Keratinocyte (primary cell): ENCODE results near the gene PREP. TPM values are rescaled to one million over a fixed set of nuclear protein-coding genes. Genes with fewer than 3 reads are reported as not detected.
A peak's percentile ranks its signal among the peaks of the same experiment; 100 is the strongest.

Experiments
- DNase-seq: peaks from one replicate; pipeline ENCODE4 v3.0.0-alpha.2; 2011; ENCODE audit warnings: low read depth, missing footprints, low spot score
- FAIRE-seq: peaks from 2 replicates; lab custom pipeline; 2011; peaks lifted over from hg19 to GRCh38; lab: Jason Lieb, UNC
- H2AFZ ChIP-seq: 2 replicates; pipeline ENCODE4 v1.6.0; 2012; ENCODE audit warnings: low read length, control low read depth, inconsistent platforms; ENCODE audit not compliant: control insufficient read depth
- H3K27ac ChIP-seq: 2 replicates; pipeline ENCODE4 v1.5.1; 2011; ENCODE audit warnings: low read length; ENCODE audit not compliant: control insufficient read depth, insufficient read depth
- H3K27me3 ChIP-seq: 3 replicates; pipeline ENCODE4 v1.6.0; 2011; ENCODE audit warnings: low read length; ENCODE audit not compliant: control insufficient read depth, insufficient read depth; ENCODE audit errors: extremely low read depth
- H3K36me3 ChIP-seq, 2 experiments: 2 replicates in 1 of 2; 3 replicates in 1 of 2; pipeline ENCODE4 v1.5.1; 2011; ENCODE audit warnings: low read length in 2 of 2, mild to moderate bottlenecking in 1 of 2; ENCODE audit not compliant: control insufficient read depth in 2 of 2, insufficient read depth in 2 of 2; ENCODE audit errors: extremely low read depth in 1 of 2
- H3K4me1 ChIP-seq: 3 replicates; pipeline ENCODE4 v1.5.1; 2011; ENCODE audit warnings: low read length; ENCODE audit not compliant: control insufficient read depth, insufficient read depth; ENCODE audit errors: extremely low read depth
- H3K4me2 ChIP-seq: 3 replicates; pipeline ENCODE4 v1.6.0; 2011; ENCODE audit warnings: low read depth, low read length; ENCODE audit not compliant: control insufficient read depth, insufficient read depth; ENCODE audit errors: extremely low read depth
- H3K4me3 ChIP-seq, 3 experiments: fragments of 200-600 bp in 1 of 3; sonication (generic) in 1 of 3; 2 replicates in 2 of 3; 3 replicates in 1 of 3; pipeline ENCODE4 v1.5.1; 2011 to 2016; ENCODE audit warnings: low read length in 3 of 3, mild to moderate bottlenecking in 3 of 3, control low read depth in 2 of 3, inconsistent platforms in 1 of 3, low read depth in 1 of 3, mixed read lengths in 1 of 3, mixed run types in 1 of 3, moderate library complexity in 1 of 3; ENCODE audit not compliant: control insufficient read depth in 2 of 3, insufficient read depth in 2 of 3; ENCODE audit errors: extremely low read depth in 1 of 3
- H3K79me2 ChIP-seq: 2 replicates; pipeline ENCODE4 v1.6.0; 2012; ENCODE audit warnings: low read length; ENCODE audit not compliant: control insufficient read depth, insufficient read depth
- H3K9ac ChIP-seq: 3 replicates; pipeline ENCODE4 v1.6.0; 2011; ENCODE audit warnings: low read length; ENCODE audit not compliant: control insufficient read depth, insufficient read depth; ENCODE audit errors: extremely low read depth
- H3K9me1 ChIP-seq: 3 replicates; pipeline ENCODE4 v1.6.0; 2011; ENCODE audit warnings: low read length; ENCODE audit not compliant: control insufficient read depth, insufficient read depth; ENCODE audit errors: extremely low read depth
- H3K9me3 ChIP-seq: 2 replicates; pipeline ENCODE4 v1.5.1; 2012; ENCODE audit warnings: low read depth, low read length; ENCODE audit not compliant: control insufficient read depth
- H4K20me1 ChIP-seq: 3 replicates; pipeline ENCODE4 v1.6.0; 2011; ENCODE audit warnings: low read length; ENCODE audit not compliant: control insufficient read depth, insufficient read depth; ENCODE audit errors: extremely low read depth
- EZH2 ChIP-seq: IDR thresholded peaks from one replicate; pipeline ENCODE4 v1.6.1; 2012; ENCODE audit warnings: inconsistent platforms, mild to moderate bottlenecking, low read length, moderate library complexity
- dilution Hi-C: fragments of 300-500 bp; cut with MboI; formaldehyde crosslinking; loops from one replicate; pipeline ENCODE4 v1.7.0; 2020; ENCODE audit warnings: low sequenced_read_pairs; ENCODE audit not compliant: extremely low pct_ligation_motif_present
- polyA plus RNA-seq, 5 experiments: library from polyadenylated mRNA; depleted of rRNA in 3 of 5; stranded (reverse) in 3 of 5; stranded (forward) in 1 of 5; unstranded in 1 of 5; fragments of >200 nt; gene quantifications; 1 replicate in 1 of 5; 2 replicates in 3 of 5; 3 replicates in 1 of 5; pipeline versions ENCODE4 v1.2.1 to v1.2.3, GENCODE V29; 2011 to 2012; ENCODE audit warnings: missing spikeins in 2 of 5, low read depth in 1 of 5, low replicate concordance in 1 of 5
- TF ChIP-seq, protein P1 (sequence below), 3 experiments: IDR thresholded peaks in 1 of 3; conservative IDR thresholded peaks in 1 of 3; optimal IDR thresholded peaks in 1 of 3; 2 replicates in 2 of 3; 3 replicates in 1 of 3; pipeline versions ENCODE3 to v1.5.1; 2011; ENCODE audit warnings: low read length in 3 of 3, mild to moderate bottlenecking in 3 of 3, moderate library complexity in 2 of 3, control low read depth in 1 of 3, inconsistent platforms in 1 of 3; ENCODE audit not compliant: insufficient read depth in 2 of 3; ENCODE audit errors: extremely low read depth in 1 of 3

The PREP gene
- polyA plus RNA-seq, 1 donor (not counting 4 experiments of a cell fraction or from before 2014, with no cell fraction given) = 48.3 TPM

DNA sequence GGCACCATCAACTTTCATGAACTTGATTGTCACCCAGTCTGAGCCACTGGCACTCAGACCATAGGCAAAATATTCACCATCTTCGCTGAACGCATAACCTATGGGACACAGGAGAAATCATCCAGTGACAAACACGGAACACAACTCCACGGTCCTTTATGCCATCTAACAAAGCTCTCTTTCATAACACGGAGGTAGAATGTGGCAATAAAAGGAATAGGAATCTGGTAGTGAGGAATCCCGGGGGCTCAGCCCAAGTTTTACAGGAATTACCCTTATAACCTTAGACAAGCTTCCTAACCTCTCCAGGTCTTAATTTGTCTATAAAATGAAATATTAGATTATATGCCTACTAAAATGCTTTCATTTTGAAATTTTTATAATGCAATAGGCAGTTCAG lies 29.4 kb downstream of the PREP start:
- Histone ChIP-seq H3K79me2 (peaks cover 17% of the 10 kb centered on the region), H3K27me3 (no peaks in the 10 kb centered on the region), H3K27ac (peak overlapping the region; percentile 89), H4K20me1 (no peaks in the 10 kb centered on the region), H2AFZ (no peak overlapping the region), H3K4me2 (peak overlapping the region; percentile 61), H3K9ac (peak overlapping the region; percentile 35), H3K4me3 (peak overlapping the region in 2 of 3 experiments; percentile 3 to 28), H3K36me3 (peaks cover 2 to 16% of the 10 kb centered on the region in 2 experiments), H3K9me3 (no peaks in the 10 kb centered on the region), H3K4me1 (peaks cover 32% of the 10 kb centered on the region), H3K9me1 (no peaks in the 10 kb centered on the region)
- dilution Hi-C loops = no loop called here
- no peak for TF ChIP-seq EZH2
- TF ChIP-seq, protein P1, sequence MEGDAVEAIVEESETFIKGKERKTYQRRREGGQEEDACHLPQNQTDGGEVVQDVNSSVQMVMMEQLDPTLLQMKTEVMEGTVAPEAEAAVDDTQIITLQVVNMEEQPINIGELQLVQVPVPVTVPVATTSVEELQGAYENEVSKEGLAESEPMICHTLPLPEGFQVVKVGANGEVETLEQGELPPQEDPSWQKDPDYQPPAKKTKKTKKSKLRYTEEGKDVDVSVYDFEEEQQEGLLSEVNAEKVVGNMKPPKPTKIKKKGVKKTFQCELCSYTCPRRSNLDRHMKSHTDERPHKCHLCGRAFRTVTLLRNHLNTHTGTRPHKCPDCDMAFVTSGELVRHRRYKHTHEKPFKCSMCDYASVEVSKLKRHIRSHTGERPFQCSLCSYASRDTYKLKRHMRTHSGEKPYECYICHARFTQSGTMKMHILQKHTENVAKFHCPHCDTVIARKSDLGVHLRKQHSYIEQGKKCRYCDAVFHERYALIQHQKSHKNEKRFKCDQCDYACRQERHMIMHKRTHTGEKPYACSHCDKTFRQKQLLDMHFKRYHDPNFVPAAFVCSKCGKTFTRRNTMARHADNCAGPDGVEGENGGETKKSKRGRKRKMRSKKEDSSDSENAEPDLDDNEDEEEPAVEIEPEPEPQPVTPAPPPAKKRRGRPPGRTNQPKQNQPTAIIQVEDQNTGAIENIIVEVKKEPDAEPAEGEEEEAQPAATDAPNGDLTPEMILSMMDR (optimal IDR thresholded peaks at IDR 0.05 in 1 of 3, IDR thresholded peaks at IDR 0.05 in 1 of 3, conservative IDR thresholded peaks at IDR 0.05 in 1 of 3; ENCODE audit: extremely low read depth in 1 of 3, insufficient read depth in 2 of 3, low read length in 3 of 3) = no peak
- no peak for DNase-seq
- FAIRE-seq = peak; percentile 53

DNA sequence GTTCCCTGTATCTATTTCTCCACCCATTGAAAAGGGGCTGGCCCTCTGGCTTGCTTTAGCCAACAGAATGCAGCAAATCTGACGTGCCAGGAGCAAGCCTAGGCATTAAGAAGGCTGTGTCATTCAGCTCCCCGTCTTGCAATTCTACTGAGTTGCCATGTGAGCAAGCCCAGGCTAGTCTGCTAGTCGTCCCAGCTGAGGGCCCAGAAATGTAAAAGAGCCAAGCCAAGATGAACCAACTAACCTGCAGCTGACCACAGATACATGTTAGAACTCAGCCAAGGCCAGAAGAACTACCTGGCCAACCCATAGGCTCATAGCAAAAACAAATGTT lies 30.1 kb downstream of the PREP start:
- peak; percentile 100 for DNase-seq
- peaks cover 2 to 16% of the 10 kb centered on the region in 2 experiments for H3K36me3 ChIP-seq
- H3K79me2 ChIP-seq = peaks cover 11% of the 10 kb centered on the region
- no peak overlapping the region for H2AFZ ChIP-seq
- TF ChIP-seq EZH2 = no peak
- TF ChIP-seq, protein P1 (optimal IDR thresholded peaks at IDR 0.05 in 1 of 3, IDR thresholded peaks at IDR 0.05 in 1 of 3, conservative IDR thresholded peaks at IDR 0.05 in 1 of 3; ENCODE audit: extremely low read depth in 1 of 3, insufficient read depth in 2 of 3, low read length in 3 of 3) = no peak
- H3K4me3 ChIP-seq = peak overlapping the region in 1 of 3 experiments; percentile 28
- H3K27ac ChIP-seq = peak overlapping the region; percentile 89
- no peaks in the 10 kb centered on the region for H4K20me1 ChIP-seq
- no peaks in the 10 kb centered on the region for H3K9me1 ChIP-seq
- peak; percentile 98 for FAIRE-seq
- peaks cover 31% of the 10 kb centered on the region for H3K4me1 ChIP-seq
- peak overlapping the region; percentile 61 for H3K4me2 ChIP-seq
- no peaks in the 10 kb centered on the region for H3K27me3 ChIP-seq
- dilution Hi-C loops = no loop called here
- no peaks in the 10 kb centered on the region for H3K9me3 ChIP-seq
- no peak overlapping the region for H3K9ac ChIP-seq
